SIG-M5 (cell line): Measurements from ENCODE around the gene HOXA5.

ENCODE experiments used
- DNase-seq: peaks from one replicate; lab custom pipeline; 2025; lab: John Stamatoyannopoulos, UW

HOXA5 gene

DNA sequence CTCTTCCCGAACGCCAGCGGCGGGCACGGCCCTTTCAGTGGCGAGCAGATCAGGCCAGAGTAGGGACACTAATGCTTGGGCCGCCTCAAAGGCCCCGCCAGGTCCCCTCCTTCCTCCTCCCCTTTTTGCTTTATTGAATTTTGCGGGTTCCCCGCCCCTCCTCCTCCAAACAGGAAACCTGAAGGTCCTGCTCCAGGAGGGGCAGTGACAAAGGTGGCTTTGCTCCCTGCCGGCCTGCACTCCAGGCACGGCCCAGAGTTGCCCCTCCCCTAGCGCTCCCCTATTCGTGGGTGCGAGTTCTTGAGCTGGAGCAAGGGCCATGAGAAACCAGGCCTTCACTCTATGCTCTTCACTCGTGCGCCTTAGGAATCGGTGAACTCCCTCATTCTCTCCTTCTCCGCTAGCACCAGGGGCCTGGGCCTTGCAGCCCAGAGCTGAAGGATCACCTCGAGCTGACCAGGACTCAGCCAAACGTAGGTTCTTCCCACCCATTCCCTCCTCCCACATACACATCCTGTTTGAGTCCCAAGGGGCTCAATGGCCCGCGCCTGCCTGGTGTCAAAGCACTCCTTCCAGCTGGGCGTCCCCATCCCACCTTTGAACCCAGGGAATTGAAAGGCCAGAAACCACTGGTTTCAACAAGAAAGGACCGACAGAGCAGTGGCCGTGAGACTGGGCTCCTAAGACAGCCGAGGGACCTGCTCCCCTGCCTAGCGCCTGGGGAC is 4.7 kb upstream of the HOXA5 start:
- DNase-seq = no peak

- DNase-seq = no peak
Measured at GRCh38 chr7:27147199-27148030, 3.9 kb upstream of the HOXA5 start, which contains the start of gene HOXA6. HOXA6 (minus strand) TSS chr7:27147774; CDS start chr7:27147749, 25 bp downstream.

DNA sequence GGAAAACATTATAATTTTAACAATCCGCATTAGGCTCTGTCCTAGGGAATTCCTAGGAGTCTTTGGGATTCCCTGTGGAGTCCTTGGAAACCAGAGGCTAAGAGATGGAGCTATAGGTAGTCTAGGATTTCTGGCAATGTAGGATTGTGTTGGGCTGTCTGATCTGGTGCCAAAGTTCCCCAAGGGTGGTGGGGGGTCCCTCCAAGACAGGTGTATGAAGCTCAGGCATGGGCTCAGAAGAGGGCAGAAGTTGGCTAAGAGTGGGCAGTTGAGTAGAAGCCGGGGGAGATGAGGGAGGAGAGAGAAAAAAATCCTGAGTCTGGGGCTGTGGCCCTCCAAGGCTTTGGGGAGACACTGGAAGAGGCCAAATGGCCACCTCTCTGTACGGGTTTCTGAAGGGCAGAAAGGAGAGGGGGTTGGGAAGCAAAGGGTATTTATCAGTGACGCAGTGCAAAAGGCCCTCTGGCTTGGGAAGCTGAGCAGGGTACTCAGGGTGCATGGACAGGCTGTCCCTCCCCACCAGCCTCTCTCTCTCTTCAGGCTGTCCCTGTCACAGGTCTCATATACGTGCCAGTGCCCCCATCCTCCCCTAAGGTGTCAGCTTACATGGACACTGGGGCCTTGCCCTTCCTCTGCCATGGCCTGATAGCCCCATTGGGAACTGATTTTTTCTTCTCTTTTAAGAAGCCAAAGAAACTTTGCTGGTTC is 3.2 kb upstream of the HOXA5 start:
- no peak for DNase-seq

GRCh38 chr7:27145914-27146412 is 2.5 kb upstream of the HOXA5 start:
- DNase-seq = no peak

- no peak for DNase-seq
Measured at GRCh38 chr7:27145165-27145913, 1.9 kb upstream of the HOXA5 start.

GRCh38 chr7:27144781-27145164 is 1.3 kb upstream of the HOXA5 start:
- DNase-seq = no peak

DNA sequence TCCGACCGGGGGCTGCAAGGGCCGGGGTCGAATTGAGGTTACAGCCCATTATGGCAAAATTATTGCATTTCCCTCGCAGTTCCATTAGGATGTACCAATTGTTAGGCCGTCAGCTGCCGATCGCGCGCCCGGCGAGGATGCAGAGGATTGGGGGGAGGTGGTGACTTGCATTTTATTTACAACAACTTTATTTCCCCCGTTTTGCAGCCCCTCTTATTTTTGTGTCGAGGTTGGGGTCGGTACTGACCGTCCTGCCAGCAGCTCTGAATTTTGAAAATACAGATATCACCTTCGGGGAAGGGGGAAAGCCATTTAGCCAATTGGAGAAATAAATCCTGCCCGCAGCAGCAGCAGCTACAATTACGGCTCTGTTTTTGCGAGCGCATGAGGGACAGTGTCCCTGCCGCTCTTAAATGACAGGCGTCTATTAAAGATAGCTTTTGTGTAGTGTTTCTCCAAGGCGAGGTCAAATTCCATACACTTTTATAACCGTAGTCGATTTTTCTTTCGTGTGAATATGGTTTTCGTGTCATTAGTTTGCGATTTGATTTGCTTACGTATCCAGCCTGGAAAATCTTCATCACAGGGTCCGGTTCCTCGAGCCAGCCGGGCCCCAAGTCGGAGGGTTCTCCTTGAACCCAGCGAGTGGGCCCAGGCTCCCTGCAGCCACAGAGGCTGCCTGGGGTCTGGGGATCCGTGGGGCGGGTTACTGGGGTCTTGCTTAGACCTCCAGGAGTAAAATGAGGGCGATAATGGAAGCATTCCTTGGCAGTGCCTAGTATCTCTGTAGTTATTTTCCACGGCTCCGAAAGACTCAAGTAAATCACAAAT is 684 bp upstream of the HOXA5 start:
- DNase-seq = no peak

DNA sequence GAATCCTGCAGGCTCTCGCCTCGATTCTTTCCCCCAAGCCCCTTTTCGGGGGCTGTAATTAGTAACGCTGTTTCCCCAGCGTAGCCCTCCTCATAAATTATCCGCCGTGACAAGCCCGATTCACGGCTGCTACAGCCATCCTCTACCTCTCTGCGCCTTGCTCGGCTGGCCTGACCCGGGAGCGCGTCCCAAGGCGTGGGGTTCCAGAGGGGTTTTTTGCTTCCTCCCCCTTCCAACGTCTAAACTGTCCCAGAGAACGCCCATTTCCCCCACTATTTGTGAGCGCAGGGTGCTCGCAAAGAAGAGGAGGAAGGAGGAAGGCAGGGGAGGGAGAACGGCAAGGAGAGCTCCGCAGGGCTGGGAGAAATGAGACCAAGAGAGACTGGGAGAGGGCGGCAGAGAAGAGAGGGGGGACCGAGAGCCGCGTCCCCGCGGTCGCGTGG is 880 bp downstream of the HOXA5 start:
- no peak for DNase-seq

DNA sequence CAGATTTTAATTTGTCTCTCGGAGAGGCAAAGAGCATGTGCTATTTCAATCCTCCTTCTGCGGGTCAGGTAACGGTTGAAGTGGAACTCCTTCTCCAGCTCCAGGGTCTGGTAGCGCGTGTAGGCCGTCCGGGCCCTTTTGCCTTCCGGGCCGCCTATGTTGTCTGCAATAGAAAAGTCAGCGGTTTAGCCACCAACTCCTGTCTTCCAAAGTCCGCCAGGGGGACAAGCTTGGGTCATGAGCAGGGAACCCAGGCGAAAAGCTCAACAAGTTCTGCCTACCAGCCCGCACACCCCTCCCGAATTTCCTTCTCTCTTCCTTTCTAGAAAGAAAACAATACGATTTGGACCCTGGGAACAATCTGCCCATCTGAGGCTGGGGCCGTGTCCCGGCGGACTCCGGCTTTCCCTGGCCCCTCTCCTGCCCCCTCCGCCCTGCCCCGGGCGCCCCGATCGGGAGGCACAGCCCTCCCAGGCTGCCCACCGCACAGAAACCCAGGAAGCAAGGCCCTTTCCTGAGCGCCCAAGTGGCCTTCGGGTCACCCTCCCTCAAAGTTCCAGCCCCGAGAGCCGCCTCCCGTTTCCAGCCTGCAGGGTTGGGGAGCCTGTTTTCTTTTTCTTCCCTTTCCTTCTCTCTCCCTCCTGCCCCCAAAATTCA is 1.4 kb downstream of the HOXA5 start:
- no peak for DNase-seq

DNA sequence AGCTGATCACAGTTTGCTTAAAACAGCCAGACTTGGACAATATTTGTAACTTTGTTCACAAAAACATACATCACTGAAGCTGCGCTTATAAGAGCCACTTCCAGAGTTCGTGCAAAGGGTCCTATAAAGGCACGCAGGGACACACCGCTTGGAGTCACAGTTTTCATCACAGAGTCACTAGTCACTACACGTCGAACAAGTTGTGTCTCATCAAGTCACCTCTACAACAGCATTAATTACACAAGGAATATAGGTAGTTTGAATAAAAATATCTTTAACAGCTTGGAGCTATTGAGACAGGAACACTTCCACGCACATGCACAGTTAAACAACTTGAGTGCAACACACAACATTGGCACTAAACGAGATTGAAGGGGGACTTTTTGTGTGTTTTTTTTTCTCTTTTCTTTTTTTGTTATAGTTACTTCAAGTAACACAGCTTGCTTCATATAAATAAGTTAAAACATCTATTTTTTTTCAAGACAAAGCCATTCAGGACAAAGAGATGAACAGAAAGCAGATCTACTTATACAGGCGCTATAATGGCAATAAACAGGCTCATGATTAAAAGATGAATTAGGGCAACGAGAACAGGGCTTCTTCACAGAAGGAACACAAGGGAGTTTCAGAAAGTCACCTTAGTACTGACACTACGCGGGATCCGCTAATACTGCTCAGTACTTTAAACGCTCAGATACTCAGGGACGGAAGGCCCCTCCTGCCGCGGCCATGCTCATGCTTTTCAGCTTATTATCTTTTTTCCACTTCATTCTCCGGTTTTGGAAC is 2.2 kb downstream of the HOXA5 start:
- no peak for DNase-seq

- no peak for DNase-seq
Measured at GRCh38 chr7:27140126-27140857, 3.2 kb downstream of the HOXA5 start.

- DNase-seq = no peak
Measured at GRCh38 chr7:27139334-27140125, 4.0 kb downstream of the HOXA5 start.

DNA sequence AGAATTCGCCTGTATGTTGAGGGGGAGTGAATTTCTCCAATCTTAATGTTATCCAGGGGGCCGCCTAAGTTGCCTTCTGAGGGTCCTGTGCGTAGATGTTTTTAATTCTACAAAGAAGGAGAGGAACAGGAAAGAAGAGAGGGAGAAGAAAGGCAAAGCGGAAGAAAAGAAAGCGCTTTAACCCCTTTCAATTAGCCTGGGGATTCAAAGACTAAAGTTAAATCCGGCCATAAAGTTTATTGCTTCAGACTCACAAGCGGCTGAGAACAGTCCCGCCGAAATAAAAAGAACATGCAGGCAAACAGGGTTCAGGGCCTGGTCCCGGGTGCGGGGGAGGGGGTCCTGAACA is 4.5 kb downstream of the HOXA5 start:
- no peak for DNase-seq

- no peak for DNase-seq
Measured at GRCh38 chr7:27138472-27138871, 5.0 kb downstream of the HOXA5 start.

GRCh38 chr7:27137640-27138315 is 5.7 kb downstream of the HOXA5 start:
- DNase-seq = no peak

GRCh38 chr7:27134392-27134791 is 9.1 kb downstream of the HOXA5 start:
- DNase-seq = no peak

DNA sequence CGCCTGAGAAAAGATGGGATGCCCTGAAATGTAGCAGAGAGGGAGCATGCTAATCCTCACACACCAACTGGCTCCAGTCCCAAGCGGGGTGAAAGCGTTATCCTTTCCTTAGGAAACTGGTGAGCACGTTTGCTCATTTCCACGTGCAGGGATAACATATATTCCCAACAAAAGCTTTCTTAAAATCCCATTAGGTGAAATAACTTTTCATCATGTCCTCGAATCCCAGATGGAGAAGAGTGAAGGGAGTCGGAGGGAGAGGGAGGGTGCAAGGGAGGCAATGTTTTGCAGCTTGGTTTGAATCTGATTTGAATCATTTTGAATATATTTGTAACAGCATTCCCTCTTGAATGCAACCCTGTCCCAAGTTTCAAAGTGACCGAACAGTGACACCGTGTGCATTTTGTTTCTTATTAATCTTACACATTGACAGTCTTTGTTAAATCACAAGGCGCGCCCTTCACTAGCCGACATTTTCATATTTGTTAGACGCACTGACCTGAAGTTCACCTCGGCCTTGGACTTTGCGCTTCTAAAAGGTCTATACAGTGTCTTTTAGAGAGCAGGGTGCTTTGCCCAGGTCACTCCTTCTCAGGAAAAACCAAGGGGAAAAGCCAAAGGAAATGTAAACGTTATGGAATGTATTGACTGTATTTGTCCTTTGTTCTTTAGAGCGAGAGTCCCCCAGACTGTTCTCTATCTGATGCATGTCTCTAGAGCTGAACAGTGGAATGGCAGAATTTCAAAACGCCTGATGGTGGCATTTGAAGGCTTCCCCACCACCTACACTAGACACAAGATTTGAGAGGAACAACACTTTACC is 9.9 kb downstream of the HOXA5 start:
- DNase-seq = no peak
